GM19324 (cell line): ENCODE data around the gene CHRNA7.

Experiments
- ATAC-seq: cut with Tn5 transposase; IDR thresholded peaks from one replicate; pipeline ENCODE4 v1.9.1; 2021; ENCODE audit warnings: mild to moderate bottlenecking, moderate library complexity; ENCODE audit not compliant: unreplicated experiment, low FRiP score

The CHRNA7 gene

DNA sequence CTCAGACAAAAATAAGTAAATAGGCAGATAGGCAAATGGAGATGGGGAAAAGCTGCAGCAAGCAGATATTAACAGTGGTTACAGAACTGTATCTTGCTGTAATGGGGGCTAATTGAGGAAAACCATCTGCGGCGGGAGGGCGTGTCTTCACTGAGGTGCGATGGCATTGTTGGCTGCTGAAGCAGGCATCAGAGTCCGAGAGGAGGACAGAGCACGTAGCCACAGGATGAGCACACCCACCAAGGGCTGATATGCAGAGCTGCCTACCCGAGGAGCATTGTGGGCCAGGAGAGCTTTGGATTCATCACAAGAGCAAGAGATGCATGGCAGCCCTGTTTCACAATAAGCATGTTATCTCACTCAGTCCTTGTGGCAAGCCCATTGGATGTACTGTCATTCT, 30.4 kb downstream of the CHRNA7 start:
- no peak for ATAC-seq

DNA sequence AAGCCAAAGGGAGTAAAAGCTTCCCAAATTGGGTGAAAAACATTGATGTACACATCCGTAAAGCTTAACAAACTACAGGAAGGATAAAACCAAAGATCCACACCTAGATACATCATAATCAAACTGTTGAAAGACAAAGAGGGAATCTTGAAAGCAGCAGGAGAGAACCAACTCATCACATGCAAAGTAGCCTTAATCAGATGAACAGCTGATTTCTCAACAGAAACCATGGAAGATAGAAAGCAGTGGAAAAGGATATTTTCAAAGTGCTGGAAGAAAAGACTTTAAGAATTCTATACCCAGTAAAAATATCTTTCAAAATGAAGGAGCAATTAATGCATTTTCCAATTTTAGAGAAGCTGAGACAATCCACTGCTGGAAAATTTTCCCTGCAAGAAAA, 36.8 kb downstream of the CHRNA7 start:
- no peak for ATAC-seq

DNA sequence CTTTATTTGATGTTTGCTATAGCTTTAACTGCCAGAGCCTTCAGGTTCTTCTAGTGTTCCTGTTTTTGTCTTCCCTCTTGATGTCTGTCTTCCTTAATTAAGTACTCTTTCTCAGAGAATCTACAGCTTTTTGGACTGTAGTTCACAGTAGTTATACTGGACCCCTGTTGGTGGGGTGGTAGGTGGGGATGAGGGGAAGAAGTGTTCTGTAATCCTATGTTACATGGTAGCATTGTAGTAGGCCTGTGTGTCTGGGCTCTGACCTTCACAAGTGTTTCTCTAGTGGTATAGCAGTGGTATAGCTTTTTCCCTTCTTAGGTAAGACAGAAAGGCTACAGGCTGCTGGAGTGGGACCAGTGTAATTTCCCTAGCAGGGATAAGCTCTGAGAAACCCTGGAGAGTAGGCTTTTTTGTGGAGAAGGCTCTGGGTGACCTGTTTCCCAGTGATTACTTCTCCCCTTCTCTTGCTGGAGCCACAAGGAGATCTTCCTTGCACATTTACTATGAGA, 59.6 kb downstream of the CHRNA7 start:
- ATAC-seq = no peak

DNA sequence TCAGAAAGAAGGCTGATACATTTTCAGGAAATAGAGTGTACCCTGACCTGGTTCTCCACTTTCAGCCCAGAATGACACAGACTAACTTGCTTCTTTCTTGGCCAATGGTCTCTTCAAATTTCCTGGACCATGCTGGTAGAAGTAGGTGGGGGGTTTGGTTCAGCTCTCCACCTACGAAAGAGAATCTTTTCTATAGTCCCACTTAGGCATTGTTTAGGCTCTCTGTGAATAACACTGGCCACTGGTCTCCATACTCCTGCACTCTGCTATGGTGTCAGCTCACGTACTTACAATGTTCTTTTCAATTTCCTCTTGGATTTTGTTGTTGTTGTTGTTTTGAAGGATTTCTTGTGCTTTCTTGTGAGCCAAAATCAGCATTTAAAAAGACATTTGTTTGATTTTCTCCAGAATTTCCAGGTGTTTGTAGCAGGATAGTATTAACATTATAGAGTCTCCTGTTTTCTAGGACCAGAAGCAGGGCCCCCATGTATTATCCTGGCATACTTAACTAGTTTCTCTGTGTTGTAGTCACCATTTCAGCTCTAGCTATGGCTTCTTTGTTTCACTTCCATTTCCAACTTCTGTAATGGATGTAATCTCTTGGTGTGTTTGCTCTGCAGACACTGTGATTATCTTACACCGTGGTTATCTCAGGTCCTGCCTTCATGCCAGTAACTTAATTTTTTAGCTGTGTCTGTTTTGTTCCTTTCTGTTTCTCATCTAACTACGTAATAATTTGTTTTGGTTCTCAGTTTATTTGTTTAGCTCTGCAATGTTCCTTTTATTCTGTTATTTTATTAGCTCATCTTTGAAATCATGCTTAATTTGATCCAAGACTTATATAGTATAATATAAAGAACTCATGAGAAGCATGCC, 61.4 kb downstream of the CHRNA7 start:
- no peak for ATAC-seq

DNA sequence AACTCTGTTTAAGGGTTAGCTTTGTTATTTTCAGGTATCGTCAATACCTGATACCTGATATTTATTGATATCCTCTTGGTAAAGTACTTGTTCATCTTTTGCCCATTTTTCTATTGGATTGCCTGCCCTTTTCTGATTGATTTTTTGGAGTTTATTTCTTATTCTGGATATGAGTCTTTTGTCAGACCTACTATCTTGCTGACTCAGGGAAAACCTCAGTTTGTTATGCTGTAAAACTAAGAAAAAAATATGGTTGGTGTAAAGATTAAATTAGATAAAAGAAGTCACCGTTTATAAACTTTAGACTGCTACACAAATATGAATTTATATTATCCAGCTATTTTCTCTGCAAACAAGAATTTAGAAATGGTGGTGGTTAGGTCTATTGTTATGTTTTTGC, 65.9 kb downstream of the CHRNA7 start:
- no peak for ATAC-seq

DNA sequence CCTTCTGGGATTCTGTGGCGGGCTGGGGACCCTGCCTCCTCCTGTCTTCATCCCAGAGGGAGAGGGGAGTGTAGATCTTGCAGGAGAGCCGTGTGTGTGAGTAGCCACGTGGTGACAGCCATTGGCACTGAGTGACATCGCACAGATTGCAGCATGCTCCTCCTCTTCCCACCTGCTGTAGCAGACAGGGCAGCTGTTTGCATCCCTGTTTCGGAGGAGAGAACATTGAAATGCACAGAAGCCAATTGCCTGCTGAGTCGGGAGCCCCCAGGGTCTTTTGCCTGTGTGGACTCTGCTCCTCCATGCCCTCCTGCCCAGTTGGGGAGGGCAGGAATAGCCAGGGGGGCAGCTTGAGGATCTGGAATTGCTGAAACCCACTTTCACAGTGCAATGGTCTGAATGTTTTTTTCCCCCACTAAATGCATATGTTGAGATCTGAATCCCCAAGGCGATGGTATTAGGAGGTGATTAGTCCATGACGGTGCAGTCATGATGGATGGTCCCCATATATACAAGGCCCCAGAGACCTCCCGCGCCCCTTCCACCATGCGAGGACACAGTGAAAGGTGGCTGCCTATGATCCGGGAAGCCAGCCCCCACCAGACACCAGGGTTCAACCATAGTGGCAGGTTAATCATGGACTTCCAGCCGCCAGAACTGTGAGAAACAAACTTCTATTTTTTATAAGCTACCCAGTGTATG, 66.8 kb downstream of the CHRNA7 start:
- ATAC-seq = no peak

DNA sequence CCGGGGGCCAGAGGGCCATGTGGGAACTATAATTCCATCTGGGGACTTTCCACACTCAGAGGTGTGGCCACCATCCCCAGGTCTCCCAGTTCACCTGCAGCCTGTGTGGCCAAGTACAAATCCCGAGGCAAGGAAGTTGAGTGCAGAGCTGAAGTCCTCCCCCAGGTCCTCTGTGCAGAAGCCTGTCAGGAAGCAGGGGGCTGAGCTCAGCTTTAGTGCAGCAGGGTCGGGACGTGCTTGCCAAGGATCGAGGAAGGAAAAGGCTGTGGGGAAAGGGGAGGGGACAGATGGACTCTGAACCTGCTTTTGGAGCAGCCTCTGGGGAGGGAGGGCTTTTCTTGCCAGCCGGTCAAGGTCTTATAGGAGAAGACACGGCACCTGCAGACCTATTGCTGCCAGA, 67.7 kb downstream of the CHRNA7 start:
- ATAC-seq = no peak

DNA sequence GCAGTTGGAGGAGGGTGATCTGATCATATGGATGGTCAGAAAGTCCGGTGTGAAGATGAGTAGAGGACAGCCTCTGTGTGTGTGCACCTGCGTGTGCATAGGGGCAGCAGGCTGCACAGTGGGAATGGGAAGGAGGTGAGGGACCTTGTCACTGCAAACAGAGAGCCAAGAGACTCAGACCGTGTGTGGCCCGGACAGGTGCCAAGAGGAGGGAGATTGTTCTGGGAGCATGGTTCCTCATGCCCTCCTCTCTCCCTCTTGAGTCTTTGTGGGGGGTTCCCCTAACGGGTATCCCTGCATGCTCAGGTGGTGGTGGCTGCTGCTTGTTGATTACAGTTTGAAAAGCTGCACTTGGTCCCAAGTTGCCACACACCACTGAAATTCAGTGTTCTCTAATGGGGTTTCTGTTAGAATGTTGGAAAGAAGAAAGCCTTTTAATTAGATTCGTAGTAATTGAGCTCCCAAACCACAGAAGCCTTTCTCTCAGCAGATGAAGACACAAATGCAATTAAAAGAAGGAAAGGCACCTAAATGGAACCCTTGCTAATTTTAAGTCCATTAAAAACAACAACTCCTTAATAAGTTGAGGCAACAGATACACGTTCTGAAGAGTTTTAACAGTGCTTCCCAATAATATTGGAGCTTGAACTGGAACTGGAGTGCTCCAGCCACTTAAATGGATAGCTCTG, 68.9 kb downstream of the CHRNA7 start:
- ATAC-seq = no peak

DNA sequence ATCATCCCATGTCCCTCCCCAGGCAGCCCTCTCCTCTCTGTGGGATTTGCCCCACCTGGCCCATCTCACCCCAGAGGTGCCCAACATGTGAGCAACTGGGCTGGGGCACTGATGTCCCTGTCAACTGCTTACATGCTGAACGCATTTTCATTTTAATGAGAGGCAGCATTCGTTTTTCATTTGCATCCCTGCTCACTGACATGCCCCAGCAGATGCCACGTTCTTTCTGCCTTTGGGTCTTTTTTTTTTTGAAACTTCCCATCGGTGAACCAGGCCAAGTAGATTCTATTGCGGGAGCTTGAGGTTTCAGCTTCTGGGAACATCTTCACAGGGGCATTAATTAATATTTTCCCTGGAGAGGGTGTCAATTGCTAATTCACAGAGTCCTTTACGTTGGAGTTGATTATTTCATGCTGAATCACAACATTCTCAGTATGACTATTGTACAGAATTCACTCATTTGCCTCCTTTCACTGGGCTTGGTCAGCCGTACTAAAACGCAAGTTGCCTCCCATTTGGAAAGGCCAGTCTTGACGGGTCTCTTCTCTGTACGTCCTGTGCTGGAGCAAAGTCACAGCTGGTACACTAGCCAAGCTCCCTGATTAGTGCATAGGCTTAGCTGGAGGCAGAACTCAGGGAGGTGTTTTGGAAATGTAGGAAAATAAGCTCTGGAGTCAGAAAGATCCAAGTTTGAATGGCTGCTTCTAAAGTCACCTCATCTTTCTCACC, 69.8 kb downstream of the CHRNA7 start:
- no peak for ATAC-seq

DNA sequence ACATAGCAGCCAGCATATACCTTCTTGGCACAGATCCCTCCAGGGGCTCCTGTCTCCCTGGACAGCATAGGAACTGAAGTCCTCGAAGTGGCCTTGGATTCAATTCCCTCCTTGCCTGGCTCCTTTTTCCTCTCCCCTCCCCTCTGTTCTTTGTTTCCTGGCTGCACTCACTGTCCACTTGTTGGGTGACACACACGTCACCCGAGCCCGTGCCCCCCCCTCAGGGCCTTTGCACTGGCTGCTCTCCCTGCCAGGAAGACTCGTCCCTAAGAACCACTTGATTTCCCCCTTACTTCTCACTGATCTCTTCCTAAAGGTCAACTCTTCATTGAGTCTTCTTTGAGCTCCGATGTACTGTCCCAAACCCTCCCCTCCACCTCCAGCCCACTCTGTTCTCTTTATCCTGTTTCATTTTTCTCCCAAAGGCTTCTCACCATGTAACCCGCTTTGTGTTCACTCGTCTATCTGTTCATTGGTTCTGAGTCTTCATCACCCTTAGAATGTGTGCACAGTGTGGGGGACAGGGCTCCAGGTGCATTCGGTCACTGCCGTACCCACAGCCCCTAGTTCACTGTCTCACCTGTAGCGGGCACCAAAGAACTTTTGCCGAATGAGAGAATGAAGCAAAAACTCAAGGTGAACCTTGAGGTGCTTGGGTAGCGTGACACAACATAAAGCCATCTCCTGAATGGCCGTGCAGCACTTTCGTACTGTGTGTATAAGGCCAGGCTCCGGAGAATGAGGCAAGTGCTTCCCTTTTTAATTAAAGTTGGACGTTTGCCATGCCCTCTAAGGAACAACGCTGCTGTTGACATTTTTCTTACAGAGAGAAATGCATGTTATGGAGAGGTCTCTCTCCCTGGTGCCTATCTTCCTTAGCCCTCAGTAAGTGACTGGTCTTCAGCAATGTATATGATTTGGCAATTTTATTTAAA, 74.0 kb downstream of the CHRNA7 start:
- ATAC-seq = no peak

DNA sequence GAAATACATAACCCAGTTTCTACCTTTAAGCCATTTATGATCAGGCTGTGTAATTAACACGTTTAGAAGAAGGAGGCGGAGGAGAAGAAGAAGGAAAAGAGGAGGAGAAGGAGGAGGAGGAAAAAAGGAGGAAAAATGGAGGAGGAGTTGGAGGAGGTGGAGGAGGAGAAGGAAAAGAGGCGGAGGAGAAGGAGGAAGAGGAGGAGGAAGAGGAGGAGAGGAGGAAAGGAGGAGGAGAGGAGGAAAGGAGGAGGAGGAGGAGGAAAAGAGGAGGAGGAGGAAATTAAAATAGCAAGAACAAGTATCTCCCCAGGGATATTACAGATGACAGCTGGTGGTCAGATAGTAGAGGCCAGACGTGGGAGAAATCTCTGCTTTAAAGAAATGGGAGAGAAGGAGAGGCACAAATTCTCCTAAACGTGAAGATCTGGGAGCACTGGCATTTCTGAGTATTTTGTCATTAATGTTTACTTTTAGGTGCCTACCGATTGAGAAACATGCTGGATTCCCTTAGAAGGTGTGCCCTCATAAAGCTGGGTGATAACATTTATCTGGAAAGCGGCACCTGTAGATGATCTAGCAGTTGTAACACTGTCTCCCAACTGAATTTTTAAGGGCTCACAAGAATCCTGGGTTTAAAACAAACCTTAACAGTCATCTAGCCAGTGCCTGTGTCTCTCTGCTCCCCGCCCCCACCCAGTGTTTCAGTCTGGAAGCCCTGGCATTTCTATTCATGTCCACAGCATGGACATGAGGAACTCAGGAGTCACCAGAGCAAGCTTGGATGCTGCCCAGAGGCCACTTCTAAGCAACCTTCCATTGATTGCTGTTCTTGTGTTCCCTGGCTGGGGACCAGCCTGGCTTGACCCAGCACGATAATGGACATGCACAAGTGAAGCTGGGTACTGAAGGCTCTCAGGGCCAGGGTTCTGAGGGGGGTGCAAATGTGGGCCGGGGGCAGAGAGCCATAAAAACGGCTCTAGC, 75.2 kb downstream of the CHRNA7 start:
- ATAC-seq = no peak

DNA sequence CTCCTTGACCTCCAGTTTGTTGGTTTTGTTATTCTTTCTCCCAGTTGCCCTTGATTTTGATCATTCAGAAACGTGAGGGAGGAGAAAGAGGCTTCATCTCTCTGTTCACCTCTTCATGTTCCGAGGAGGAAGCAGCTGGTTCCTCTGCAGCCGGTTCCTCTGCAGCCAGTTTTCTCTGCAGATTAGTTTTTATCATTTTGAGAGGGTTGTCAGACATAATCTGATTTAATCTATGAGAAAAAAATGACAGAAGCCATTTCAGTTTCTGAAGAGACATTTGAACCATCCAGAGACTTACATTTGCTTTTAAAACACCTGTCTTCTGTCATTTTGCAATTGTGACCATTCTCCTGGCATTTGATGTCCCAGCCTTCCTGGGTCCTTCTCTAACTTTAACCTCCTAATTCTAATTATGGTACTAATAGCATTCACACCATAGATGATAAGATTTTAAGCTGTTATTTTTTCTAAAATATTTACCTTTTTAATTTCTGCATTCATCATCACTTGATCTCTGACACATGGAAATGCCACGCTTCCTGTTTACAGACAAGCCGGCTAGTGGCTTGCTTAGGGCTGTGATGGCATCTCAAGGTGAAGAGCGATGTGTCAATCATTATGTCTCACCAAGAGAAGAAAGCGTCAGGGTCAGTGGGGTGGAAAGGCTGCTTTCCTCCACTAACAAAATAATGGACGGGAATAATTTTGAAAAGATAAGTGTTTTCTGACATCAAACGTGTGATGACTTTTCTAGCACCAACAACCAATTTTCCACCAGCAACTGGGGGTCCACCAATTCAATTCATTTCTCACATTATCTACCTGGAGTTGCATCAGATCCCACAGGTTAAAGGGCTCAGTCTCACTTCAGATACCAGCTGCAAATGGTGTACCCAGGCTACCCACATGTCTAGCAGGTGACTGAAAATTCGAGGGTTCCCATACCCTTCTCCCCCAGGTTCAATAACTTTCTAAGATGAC, 76.4 kb downstream of the CHRNA7 start:
- no peak for ATAC-seq

DNA sequence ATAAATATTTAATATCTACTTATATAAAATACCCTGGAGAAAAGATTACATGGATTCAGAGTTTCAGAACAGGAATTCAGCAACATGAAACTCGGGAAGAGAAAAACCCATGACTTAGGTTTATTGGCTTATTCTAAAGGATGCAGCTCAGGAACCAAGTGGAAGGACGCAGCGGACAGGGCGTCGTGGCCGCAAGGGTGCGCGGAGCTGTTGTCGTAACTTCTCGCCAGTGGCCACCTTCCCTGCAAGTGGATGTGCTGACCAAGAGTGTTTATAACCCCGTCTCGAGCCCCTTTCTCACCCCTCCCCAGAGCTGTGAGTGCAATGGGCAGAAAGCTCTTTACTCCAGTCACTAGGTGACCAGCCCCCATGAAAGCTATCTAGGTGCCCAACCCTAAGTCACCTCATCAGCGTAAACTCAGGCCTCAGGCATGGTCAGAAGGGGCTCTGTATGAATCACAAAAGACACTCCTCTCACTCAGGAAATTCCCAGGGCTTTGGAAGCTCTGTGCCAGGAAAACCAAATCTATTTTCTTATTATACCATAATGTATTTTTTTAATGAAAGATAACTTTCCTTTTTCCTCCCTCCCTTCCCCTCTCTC, 77.3 kb downstream of the CHRNA7 start:
- no peak for ATAC-seq

DNA sequence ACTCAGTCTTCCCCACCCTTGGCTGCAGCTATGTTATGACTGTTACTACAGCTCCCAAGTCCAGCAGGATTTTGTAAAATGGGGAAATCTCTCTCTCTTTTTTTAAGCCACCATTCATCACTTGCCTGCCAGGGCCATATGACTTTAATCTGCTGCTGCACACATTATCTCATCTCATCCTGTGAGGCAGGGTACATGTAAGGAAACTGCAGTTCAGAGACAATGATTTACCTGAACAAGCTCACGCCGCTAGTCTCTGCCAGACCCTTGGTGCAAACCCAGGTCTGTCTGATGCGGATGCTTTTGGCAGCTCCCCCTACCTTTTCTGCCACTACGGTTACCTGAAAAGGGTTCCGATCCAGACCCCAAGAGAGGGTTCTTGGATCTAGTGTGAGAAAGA, 78.3 kb downstream of the CHRNA7 start:
- ATAC-seq = no peak

DNA sequence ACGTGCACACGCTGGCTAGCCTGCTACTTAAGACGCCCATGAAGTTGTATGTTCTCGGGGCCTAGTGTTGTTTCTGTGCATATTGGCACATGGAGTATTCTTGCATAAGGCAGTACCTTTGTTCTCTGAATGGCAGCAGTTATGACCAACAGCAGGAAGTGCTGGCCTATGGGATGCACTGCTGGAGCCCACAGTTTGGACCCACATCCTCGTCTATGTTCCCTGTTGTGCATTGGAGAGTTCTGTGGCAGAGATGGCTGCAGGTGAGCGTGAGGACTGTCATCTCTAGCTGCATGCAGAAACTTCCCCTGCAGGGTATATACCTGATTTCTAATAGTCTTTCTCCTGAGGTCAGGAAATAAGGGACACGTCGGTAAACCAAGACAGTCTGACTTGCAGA, 81.8 kb downstream of the CHRNA7 start:
- no peak for ATAC-seq

DNA sequence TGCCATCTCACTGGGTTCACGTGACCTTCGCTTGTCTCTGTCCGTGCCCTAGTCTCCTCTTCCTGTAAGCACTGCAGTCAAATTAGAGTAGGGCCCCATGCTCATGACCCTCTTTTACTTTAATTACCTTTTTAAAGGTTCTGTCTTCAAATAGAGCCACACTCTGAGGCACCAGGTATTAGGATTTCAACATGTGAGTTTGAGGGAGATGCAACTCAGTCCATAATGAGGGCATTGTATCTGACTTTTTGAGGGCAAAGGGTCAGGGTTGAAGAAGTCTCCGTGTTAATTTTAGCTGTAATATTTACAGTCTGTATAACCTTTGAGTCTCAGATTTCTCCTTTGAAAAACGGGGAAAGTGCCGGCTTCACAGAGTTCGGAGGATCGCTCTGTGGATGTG, 82.9 kb downstream of the CHRNA7 start:
- ATAC-seq = no peak

DNA sequence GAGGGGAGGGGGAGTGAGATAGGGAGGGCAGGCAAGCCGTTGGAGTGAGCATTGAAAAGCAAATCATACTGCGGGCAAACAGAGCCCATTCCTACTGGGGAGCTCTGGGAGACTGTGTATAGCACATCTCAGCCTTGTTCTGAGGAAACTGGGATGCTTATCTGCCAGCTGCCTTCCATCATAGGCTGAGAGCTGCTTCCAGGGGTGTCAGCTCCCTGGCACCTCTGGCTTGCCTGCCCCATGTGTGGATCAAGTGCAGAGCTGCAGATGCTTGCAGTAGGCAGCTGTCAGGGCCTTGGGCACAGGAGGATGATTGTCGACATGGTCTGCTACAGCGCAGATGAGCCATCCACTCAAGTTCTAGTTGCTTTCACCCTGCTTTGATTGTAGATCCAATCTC, 86.8 kb downstream of the CHRNA7 start:
- ATAC-seq = no peak
